HUES48 (cell line): ENCODE measurements around the gene ANK2.

ENCODE experiments used
- H3K27ac ChIP-seq: one replicate; pipeline ENCODE4 v1.7.0; 2013; ENCODE audit warnings: low read depth, low read length, inconsistent platforms
- H3K27me3 ChIP-seq: 2 replicates; pipeline ENCODE4 v1.6.1; 2013; ENCODE audit warnings: mild to moderate bottlenecking, low read length; ENCODE audit not compliant: control insufficient read depth, insufficient read depth
- H3K36me3 ChIP-seq: 2 replicates; pipeline ENCODE4 v1.6.1; 2013; ENCODE audit warnings: low read length; ENCODE audit not compliant: control insufficient read depth, insufficient read depth
- H3K4me1 ChIP-seq: 2 replicates; pipeline ENCODE4 v1.6.1; 2013; ENCODE audit warnings: mild to moderate bottlenecking, low read length; ENCODE audit not compliant: control insufficient read depth, insufficient read depth
- H3K4me3 ChIP-seq: 2 replicates; pipeline ENCODE4 v1.5.1; 2013; ENCODE audit warnings: mild to moderate bottlenecking, low read depth, low read length
- H3K9ac ChIP-seq: 2 replicates; pipeline ENCODE4 v1.6.1; 2013; ENCODE audit warnings: mild to moderate bottlenecking, low read depth, low read length, moderate library complexity
- H3K9me3 ChIP-seq: 2 replicates; pipeline ENCODE4 v1.6.1; 2013; ENCODE audit warnings: low read length; ENCODE audit not compliant: control insufficient read depth, insufficient read depth

ANK2 gene

DNA sequence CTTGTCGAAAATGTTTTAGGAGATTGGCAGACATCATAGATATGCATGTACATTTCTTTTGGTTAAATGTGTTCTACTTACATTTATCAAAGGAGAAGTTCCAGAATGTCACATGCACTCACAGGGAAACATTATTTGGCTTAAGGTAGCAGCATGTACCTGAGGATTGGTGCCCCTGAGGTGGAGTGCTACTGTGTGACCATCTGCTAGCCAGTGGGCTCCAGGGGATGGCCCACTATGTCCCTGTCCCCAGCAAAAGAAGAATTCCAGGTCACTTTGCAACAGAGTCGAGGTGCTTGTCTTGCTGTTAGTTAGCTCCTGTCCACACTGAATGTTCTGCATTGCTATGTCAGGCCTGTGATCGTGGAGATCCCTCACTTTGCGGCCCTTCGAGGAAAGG, 283.2 kb downstream of the ANK2 start:
- no peaks in the 10 kb centered on the region for H3K27me3 ChIP-seq
- H3K9me3 ChIP-seq: no peaks in the 10 kb centered on the region
- H3K27ac ChIP-seq: no peak overlapping the region
- H3K9ac ChIP-seq: no peak overlapping the region
- H3K4me1 ChIP-seq: peaks cover 10% of the 10 kb centered on the region; the same call in 1 of the 2 replicates
- no peak overlapping the region for H3K4me3 ChIP-seq
- H3K36me3 ChIP-seq: peaks cover 49% of the 10 kb centered on the region

- peaks cover 10% of the 10 kb centered on the region; the same call in 1 of the 2 replicates for H3K4me1 ChIP-seq
- H3K36me3 ChIP-seq: peaks cover 52% of the 10 kb centered on the region
- no peak overlapping the region for H3K27ac ChIP-seq
- H3K9ac ChIP-seq: no peak overlapping the region
- H3K27me3 ChIP-seq: no peaks in the 10 kb centered on the region
- H3K9me3 ChIP-seq: no peaks in the 10 kb centered on the region
- H3K4me3 ChIP-seq: no peak overlapping the region
Observed at GRCh38 chr4:113335746-113336145, 286.3 kb downstream of the ANK2 start.

DNA sequence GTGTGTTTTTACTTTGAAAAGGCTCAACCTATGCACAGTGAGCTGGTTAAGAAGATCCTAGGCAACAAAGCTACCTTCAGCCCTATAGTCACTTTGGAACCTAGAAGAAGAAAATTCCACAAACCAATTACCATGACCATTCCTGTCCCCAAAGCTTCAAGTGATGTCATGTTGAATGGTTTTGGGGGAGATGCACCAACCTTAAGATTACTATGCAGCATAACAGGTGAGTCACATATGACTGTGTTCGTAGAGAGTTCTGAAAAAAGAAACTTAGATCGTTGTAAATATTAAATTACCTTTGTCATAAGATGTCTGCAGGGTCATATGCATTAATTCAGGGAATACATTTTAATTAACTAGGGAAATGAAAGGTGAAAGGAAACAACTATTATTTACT, 287.1 kb downstream of the ANK2 start:
- H3K27ac ChIP-seq: no peak overlapping the region
- no peaks in the 10 kb centered on the region for H3K9me3 ChIP-seq
- H3K9ac ChIP-seq: no peak overlapping the region
- H3K4me1 ChIP-seq: peaks cover 7% of the 10 kb centered on the region; the same call in 1 of the 2 replicates
- no peaks in the 10 kb centered on the region for H3K27me3 ChIP-seq
- peaks cover 48% of the 10 kb centered on the region for H3K36me3 ChIP-seq
- no peak overlapping the region for H3K4me3 ChIP-seq

DNA sequence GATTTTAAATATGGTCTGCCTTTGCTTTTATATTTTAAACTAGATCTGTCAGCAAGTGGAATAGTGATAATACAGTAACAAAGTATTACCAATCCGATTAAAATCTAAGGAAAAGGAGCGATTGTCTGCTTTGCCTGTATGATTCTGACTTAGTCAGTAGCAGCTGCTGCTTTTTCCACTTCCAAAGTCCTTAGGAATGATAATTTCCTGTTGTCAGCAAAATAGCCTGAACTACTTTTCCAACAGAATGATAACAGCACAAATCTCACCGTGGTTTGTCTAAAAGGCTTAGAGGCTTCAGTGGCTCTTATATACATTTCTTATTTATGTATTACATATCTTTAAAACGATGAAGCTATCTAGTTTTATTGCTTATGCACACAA, 290.0 kb downstream of the ANK2 start:
- Histone ChIP-seq H3K9ac (no peak overlapping the region), H3K4me1 (no peaks in the 10 kb centered on the region), H3K9me3 (no peaks in the 10 kb centered on the region), H3K27ac (no peak overlapping the region), H3K36me3 (peaks cover 55% of the 10 kb centered on the region), H3K4me3 (no peak overlapping the region), H3K27me3 (no peaks in the 10 kb centered on the region)

- Histone ChIP-seq H3K9ac (no peak overlapping the region), H3K27me3 (no peaks in the 10 kb centered on the region), H3K4me3 (no peak overlapping the region), H3K9me3 (no peaks in the 10 kb centered on the region), H3K36me3 (peaks cover 70% of the 10 kb centered on the region), H3K4me1 (no peaks in the 10 kb centered on the region), H3K27ac (no peak overlapping the region)
Observed at GRCh38 chr4:113344100-113344499, 294.6 kb downstream of the ANK2 start.

DNA sequence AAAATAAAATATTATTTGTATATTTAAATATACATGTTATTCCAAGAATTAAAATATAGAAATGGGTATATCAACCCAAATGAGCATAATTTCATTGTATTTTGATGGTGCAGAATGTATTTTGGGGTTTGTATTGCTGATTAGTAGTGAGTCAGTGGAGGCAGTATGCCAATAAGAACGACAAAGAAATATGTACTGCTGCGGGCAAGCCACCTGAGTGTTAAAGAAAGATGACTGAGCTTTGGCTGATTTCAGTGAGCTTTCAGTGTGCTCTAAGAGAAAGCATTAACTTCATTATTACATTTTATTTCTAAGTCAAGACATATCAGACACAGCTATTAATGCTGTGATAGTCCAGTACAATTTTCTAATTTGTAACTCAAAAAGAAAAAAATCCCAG, 297.8 kb downstream of the ANK2 start:
- H3K9ac ChIP-seq: no peak overlapping the region
- no peaks in the 10 kb centered on the region for H3K27me3 ChIP-seq
- H3K36me3 ChIP-seq: peaks cover 57% of the 10 kb centered on the region
- no peak overlapping the region for H3K4me3 ChIP-seq
- H3K9me3 ChIP-seq: no peaks in the 10 kb centered on the region
- no peaks in the 10 kb centered on the region for H3K4me1 ChIP-seq
- no peak overlapping the region for H3K27ac ChIP-seq

DNA sequence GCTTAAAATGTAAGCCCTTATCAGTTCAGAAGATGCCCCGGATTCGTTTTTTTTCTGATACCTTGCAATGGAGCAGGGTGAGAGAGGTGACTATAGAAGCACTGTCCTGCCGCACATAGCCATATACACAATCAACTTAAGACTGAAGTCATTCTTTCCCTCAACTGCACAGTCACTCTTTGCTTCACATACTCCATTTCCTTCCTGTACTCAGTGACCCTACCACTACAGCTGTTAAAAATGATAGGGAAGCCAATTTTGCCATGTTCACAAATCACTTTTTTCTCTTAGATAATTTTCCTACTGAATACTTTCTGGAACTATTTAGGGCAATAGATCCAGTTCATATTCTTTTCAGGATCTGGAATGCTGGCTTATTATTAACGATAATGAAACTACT, 300.0 kb downstream of the ANK2 start:
- peaks cover 46% of the 10 kb centered on the region for H3K36me3 ChIP-seq
- no peak overlapping the region for H3K4me3 ChIP-seq
- no peak overlapping the region for H3K9ac ChIP-seq
- H3K4me1 ChIP-seq: no peaks in the 10 kb centered on the region
- no peaks in the 10 kb centered on the region for H3K9me3 ChIP-seq
- no peaks in the 10 kb centered on the region for H3K27me3 ChIP-seq
- no peak overlapping the region for H3K27ac ChIP-seq

DNA sequence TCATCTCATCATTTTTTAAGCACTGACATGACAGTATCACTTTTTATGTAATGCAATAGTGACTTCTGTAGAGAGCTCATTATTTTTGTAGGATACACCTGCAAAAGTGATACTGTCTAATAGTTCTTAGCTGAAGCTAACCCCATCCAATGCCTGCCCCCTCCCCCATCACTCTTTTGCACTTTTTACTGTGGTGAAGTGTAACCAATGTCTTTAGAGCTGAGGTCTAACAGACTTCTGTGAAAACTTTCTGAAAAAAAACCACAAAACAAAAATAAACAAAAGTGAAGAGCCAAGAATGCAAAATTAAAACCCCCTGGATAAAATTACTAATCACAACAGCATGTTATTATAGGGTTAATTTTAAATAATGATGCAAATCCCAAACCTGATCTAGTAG, 301.1 kb downstream of the ANK2 start:
- no peak overlapping the region for H3K27ac ChIP-seq
- no peak overlapping the region for H3K4me3 ChIP-seq
- no peak overlapping the region for H3K9ac ChIP-seq
- H3K9me3 ChIP-seq: no peaks in the 10 kb centered on the region
- no peaks in the 10 kb centered on the region for H3K27me3 ChIP-seq
- H3K36me3 ChIP-seq: peaks cover 41% of the 10 kb centered on the region
- H3K4me1 ChIP-seq: no peaks in the 10 kb centered on the region

DNA sequence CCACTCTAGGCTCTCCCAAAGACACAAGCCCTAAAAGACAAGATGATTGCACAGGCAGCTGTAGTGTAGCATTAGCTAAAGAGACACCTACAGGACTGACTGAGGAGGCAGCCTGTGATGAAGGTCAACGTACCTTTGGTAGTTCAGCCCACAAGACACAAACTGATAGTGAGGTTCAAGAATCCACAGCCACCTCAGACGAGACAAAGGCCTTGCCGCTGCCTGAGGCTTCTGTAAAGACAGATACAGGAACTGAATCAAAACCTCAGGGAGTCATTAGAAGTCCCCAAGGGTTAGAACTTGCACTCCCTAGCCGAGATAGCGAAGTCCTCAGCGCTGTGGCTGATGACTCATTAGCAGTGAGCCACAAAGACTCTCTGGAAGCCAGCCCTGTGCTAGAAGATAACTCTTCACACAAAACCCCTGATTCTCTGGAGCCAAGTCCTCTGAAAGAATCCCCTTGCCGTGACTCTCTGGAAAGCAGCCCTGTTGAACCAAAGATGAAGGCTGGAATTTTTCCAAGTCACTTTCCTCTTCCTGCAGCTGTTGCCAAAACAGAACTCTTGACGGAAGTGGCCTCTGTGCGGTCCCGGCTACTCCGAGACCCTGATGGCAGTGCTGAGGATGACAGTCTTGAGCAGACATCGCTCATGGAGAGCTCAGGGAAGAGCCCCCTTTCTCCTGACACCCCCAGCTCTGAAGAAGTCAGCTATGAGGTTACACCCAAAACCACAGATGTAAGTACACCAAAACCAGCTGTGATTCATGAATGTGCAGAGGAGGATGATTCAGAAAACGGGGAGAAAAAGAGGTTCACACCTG, 306.3 kb downstream of the ANK2 start:
- Histone ChIP-seq H3K4me3 (no peak overlapping the region), H3K27me3 (no peaks in the 10 kb centered on the region), H3K27ac (no peak overlapping the region), H3K4me1 (no peaks in the 10 kb centered on the region), H3K9me3 (no peaks in the 10 kb centered on the region), H3K36me3 (peaks cover 18% of the 10 kb centered on the region), H3K9ac (no peak overlapping the region)

DNA sequence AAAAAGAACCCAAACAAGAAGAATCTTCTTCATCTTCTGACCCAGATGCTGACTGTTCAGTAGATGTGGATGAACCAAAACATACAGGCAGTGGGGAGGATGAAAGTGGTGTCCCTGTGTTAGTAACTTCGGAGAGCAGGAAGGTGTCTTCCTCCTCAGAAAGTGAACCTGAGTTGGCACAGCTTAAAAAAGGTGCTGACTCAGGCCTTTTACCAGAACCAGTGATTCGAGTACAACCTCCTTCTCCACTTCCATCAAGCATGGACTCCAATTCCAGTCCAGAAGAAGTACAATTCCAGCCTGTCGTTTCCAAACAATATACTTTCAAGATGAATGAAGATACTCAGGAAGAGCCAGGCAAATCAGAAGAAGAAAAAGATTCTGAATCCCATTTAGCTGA, 307.0 kb downstream of the ANK2 start:
- H3K36me3 ChIP-seq: peaks cover 21% of the 10 kb centered on the region
- H3K9me3 ChIP-seq: no peaks in the 10 kb centered on the region
- H3K9ac ChIP-seq: no peak overlapping the region
- H3K27me3 ChIP-seq: no peaks in the 10 kb centered on the region
- no peak overlapping the region for H3K4me3 ChIP-seq
- no peak overlapping the region for H3K27ac ChIP-seq
- no peaks in the 10 kb centered on the region for H3K4me1 ChIP-seq

- Histone ChIP-seq H3K9ac (no peak overlapping the region), H3K4me1 (no peaks in the 10 kb centered on the region), H3K27ac (no peak overlapping the region), H3K4me3 (no peak overlapping the region), H3K36me3 (peaks cover 21% of the 10 kb centered on the region), H3K27me3 (no peaks in the 10 kb centered on the region), H3K9me3 (no peaks in the 10 kb centered on the region)
Observed at GRCh38 chr4:113358784-113359183, 309.3 kb downstream of the ANK2 start.
